ENCODE data around the gene RNF17. TPM values are rescaled to one million over a fixed set of nuclear protein-coding genes. Genes with fewer than 3 reads are reported as not detected.
A peak's percentile ranks its signal among the peaks of the same experiment; 100 is the strongest.

RNF17 gene
- polyA plus RNA-seq, 1 donor from 2014 or later = not detected

DNA sequence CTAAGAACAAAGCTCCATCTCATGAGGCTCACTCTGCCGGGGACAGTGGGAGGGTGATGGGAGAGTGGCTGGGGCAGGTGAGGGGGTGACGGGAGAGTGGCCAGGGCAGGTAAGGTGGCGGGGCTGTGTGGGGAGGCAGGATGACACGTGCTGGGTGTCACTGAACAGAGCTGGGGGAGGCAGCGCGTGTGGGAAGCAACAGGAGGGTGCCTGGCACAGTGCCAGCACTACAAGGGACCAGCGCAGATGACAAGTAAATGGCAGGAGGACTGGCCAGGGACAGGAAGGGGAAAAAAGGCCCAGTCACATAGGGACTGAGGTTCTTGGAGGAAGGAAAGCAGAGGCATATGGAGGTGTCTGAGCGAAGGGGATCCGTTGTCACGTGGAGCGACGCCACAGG is 129.9 kb downstream of the RNF17 start:
- Mint-ChIP-seq H3K9me3 (no peaks in the 10 kb centered on the region), H3K4me1 (peaks cover 0 to 3% (median 0%) of the 10 kb centered on the region in 3 donors), H3K27ac (no peak overlapping the region), H3K27me3 (no peaks in the 10 kb centered on the region), H3K4me3 (no peak overlapping the region), H3K36me3 (peaks cover 14% of the 10 kb centered on the region)

DNA sequence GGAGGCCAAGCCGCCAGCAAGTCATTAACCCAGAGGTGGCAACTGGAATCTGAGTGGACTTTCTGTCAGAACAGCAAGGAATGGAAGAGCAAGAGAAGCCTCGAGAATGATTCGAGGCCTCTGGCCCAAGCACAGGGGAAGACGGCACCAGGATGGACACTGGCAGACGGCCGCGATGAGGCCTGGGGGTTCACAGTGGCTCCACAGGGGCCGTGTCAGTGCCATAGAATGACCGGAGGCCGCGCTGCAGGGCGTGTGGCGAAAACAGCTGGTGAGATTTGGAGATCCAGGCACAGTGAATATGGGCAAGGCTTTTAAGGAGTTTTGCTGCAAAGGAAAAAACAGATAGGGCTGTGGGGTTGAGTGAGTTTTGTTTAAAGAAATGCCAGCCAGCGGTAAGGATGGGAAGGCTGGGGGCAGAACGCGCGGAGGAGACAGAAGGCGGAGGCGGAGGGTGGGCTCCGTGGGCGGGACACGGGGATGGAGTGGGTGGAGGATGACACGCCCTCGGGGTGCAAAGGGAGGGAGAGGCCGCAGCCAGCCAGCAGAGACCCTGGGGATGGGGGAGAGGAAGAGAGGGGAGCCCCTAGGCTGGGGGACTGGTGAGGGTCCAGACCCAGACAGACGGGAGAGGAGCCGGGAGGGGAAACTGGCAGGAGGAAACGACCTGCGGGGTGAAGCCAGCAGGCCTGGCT is 130.5 kb downstream of the RNF17 start:
- Mint-ChIP-seq H3K4me3 (peak overlapping the region in 1 of 4 donors; percentile 54), H3K4me1 (peaks cover 0 to 3% (median 0%) of the 10 kb centered on the region in 3 donors), H3K9me3 (no peaks in the 10 kb centered on the region), H3K27ac (no peak overlapping the region), H3K27me3 (no peaks in the 10 kb centered on the region), H3K36me3 (peaks cover 14% of the 10 kb centered on the region)

DNA sequence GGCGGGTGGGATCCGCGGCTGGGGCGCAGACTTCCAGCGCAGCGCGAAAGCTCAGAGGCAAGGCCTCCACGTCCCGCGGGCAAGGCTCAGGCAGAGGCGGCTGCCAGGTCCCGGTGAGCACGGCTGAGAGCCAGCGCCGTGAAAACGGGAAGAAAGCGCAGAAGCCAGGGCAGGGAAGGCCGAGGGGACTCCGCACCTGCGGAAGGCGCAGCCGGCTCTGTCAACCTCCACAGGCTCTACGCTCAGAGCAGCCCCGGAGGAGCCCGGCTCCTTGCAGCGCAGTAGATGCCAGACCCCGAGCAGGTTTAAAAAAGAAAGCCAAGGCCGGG is 131.0 kb downstream of the RNF17 start:
- Mint-ChIP-seq H3K9me3 (no peaks in the 10 kb centered on the region), H3K4me3 (no peak overlapping the region), H3K27ac (no peak overlapping the region), H3K4me1 (peaks cover 0 to 2% (median under 1%) of the 10 kb centered on the region in 3 donors), H3K27me3 (no peaks in the 10 kb centered on the region), H3K36me3 (peaks cover 12% of the 10 kb centered on the region)

DNA sequence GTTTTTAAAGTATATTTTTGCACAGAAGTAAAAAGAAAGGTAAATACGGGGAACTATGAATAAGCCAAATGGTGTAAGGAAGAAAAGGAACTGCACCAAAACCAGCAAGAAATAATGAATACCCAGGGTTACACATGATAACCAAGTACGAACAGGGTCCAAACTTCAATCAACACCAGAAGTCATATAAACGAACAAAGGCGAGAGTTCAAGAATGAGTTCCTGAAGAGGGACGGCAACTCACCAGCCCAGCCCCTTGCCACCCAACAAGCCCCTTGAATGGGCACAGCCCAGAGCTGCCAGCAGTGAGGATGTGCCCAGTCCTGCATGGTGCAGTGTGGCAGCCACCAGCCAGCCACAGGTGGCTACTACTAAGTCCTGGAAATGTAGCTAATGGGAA is 132.1 kb downstream of the RNF17 start:
- Mint-ChIP-seq H3K36me3 (peaks cover 17% of the 10 kb centered on the region), H3K9me3 (no peaks in the 10 kb centered on the region), H3K4me1 (peaks cover 6 to 9% (median 9%) of the 10 kb centered on the region in 3 donors), H3K27ac (no peak overlapping the region), H3K27me3 (no peaks in the 10 kb centered on the region), H3K4me3 (no peak overlapping the region)

DNA sequence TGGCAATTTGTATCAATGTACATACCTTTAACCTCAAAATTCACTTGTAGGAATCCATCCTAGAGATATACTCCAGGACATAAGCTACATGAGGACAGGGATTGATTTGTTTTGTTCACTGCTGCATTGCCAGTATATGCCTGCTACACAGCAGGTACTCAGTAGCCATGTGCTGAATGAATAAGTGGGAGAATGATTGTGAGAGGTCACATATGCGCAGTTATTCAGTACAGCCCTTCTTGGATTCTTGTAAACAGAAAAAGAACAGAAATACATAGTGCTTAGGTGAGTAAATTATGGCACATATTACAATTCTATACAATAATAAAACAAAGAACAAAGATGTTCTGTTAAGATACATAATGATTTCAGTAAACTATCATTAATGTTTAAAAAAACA is 133.3 kb downstream of the RNF17 start:
- Mint-ChIP-seq H3K4me3 (no peak overlapping the region), H3K27ac (no peak overlapping the region), H3K27me3 (no peaks in the 10 kb centered on the region), H3K36me3 (peaks cover 13% of the 10 kb centered on the region), H3K4me1 (peaks cover 6 to 9% (median 9%) of the 10 kb centered on the region in 3 donors), H3K9me3 (no peaks in the 10 kb centered on the region)

DNA sequence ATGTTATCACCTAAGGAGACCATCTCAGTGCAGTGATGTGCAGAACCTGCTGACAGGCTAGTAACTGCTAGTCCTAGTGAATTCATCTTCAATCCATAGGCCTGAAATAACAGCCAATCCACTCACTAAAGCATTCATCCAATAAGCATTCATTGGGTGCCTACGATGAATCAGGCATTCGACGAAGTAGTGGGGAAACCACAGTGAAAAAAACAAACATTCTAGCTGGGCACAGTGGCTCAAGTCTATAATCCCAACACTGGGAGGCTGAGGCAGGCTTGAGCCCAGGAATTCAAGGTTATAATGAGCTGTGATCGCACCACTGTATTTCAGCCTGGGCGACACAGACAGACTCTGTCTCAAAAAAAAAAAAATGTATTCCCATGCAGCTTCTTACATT is 135.6 kb downstream of the RNF17 start:
- no peak overlapping the region for H3K4me3 Mint-ChIP-seq
- H3K36me3 Mint-ChIP-seq = peaks cover 12% of the 10 kb centered on the region
- no peaks in the 10 kb centered on the region for H3K9me3 Mint-ChIP-seq
- peaks cover 6 to 9% (median 9%) of the 10 kb centered on the region in 3 donors for H3K4me1 Mint-ChIP-seq
- peak overlapping the region in 1 of 3 donors; percentile 78 for H3K27ac Mint-ChIP-seq
- H3K27me3 Mint-ChIP-seq = no peaks in the 10 kb centered on the region

DNA sequence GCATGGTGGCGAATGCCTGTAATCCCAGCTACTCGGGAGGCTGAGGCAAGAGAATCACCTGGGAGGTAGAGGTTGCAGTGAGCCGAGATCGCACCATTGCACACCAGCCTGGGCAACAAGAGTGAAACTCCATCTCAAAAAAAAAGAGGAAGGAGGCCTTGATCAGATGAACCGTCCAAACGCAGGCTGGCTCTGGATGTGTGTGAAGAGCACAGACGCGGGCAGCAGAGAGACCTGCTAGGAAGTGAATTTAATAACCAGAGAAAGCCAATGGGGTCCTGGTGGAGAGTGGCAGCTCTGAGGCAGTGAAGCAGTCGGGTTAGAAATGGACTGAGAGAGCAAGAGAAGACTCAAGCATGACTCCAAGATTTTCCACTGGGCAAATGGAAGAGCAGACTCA is 136.5 kb downstream of the RNF17 start:
- Mint-ChIP-seq H3K4me1 (peaks cover 6 to 9% (median 9%) of the 10 kb centered on the region in 3 donors), H3K27ac (peak overlapping the region in 1 of 3 donors; percentile 16), H3K27me3 (no peaks in the 10 kb centered on the region), H3K9me3 (no peaks in the 10 kb centered on the region), H3K36me3 (peaks cover 12% of the 10 kb centered on the region), H3K4me3 (no peak overlapping the region)

DNA sequence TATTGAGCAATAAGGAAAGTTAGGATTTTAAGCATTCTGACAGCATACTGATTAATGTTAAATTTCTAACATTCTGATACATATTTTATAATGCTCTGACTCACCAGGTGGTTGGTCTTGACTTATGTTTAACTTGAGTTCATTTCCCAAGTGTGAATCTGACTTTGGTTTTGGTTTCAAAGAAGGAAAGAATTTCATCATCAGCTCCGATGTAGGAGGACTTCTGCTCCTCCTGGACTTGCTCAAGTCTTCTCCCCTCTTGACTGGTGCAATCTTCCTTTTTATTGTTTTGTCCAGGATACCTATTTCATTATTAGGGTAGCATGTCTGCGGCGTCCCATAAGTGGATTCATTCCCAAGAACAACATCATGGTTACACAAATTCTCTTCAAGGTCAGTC is 141.3 kb downstream of the RNF17 start:
- peaks cover 6 to 7% (median 6%) of the 10 kb centered on the region in 3 donors for H3K4me1 Mint-ChIP-seq
- peaks cover 9% of the 10 kb centered on the region for H3K36me3 Mint-ChIP-seq
- H3K27ac Mint-ChIP-seq = no peak overlapping the region
- H3K27me3 Mint-ChIP-seq = no peaks in the 10 kb centered on the region
- no peaks in the 10 kb centered on the region for H3K9me3 Mint-ChIP-seq
- H3K4me3 Mint-ChIP-seq = no peak overlapping the region

DNA sequence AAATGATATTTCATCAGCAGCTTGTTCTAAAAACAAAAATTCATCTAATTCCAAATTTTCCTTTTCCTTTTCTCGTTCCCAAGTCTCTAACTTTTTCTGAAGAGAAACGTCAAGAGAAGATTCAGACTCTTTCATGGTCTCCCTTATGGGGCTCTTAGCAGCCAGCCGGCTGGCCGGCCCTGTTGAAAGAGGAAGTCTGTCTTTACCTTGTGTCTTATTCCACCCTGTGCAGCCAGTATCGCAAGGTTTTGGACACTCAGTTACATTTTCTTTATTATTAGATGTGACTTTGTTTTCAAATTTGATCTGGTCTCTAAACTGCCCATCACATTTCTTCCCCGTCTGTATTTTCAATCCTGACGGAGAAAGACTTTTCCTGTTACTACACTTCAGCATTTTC is 142.3 kb downstream of the RNF17 start:
- H3K4me1 Mint-ChIP-seq = peaks cover 0 to 1% (median 0%) of the 10 kb centered on the region in 3 donors
- no peaks in the 10 kb centered on the region for H3K27me3 Mint-ChIP-seq
- H3K36me3 Mint-ChIP-seq = peaks cover 4% of the 10 kb centered on the region
- no peak overlapping the region for H3K4me3 Mint-ChIP-seq
- H3K27ac Mint-ChIP-seq = no peak overlapping the region
- no peaks in the 10 kb centered on the region for H3K9me3 Mint-ChIP-seq

DNA sequence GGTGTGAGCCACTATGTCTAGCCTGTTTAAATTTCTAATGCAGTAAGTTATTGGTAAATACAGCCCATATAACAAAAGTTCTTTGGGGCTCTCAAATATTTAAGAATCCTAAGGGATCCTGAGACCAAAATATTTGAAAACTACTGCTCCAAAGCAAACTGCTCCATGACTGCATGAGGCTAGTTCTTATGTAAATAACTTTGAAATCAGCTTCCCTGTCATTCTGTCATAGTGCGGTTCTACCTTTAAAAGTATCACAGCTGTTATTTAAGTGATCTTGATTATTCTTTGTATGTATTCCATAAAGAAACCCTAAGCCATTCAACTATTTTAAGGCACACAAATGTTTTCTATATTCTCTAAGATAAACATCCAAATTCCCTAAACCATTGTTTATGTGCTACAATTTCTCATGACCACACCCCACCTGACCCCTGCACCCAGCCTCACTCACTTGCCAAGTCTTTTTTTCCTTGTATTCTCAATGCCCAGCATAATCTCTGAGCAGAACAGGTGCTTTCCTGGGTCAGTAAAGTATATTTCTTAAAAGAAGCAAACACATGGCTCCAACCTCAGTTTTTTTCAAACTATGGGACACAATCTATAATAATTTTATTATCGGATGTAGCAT is 146.6 kb downstream of the RNF17 start:
- H3K4me3 Mint-ChIP-seq = no peak overlapping the region
- H3K9me3 Mint-ChIP-seq = no peaks in the 10 kb centered on the region
- no peak overlapping the region for H3K27ac Mint-ChIP-seq
- H3K4me1 Mint-ChIP-seq = peaks cover 0 to 2% (median 0%) of the 10 kb centered on the region in 3 donors
- H3K27me3 Mint-ChIP-seq = no peaks in the 10 kb centered on the region
- peaks cover 4% of the 10 kb centered on the region for H3K36me3 Mint-ChIP-seq

DNA sequence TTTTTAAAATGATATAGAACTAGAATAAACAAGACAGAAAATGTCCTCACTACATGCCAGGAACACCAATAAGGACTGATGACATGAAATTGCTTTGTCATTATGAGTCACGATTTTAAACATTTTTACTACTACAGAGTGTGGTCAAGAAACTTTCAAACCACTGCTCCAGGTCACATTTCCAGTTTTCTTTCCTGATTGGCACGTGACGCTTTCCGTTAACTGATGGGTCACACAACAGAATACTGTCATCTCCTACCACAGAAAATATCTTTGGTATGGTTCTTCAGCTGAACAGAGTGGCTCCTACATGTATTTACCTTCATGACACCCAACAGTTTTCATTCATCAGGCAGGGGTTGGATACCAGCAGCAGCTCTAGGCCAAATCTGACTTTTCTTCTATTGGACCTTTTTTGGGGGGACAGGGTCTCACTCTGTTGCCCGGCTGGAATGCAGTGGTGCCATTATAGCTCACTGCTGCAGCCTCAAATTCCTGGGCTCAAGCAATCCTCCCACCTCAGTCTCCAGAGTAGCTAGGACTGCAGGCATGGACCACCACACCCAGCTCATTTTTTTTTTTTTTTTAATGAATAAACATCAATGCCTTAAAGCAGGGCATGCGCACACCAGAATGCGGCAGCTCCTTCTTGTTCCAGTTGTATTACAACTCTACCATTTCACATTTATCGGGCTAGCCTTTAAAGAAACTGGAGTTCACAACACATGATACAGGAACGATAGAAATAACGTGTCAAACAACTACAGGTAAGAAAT is 147.4 kb downstream of the RNF17 start:
- peaks cover 0 to 2% (median 0%) of the 10 kb centered on the region in 3 donors for H3K4me1 Mint-ChIP-seq
- no peaks in the 10 kb centered on the region for H3K27me3 Mint-ChIP-seq

DNA sequence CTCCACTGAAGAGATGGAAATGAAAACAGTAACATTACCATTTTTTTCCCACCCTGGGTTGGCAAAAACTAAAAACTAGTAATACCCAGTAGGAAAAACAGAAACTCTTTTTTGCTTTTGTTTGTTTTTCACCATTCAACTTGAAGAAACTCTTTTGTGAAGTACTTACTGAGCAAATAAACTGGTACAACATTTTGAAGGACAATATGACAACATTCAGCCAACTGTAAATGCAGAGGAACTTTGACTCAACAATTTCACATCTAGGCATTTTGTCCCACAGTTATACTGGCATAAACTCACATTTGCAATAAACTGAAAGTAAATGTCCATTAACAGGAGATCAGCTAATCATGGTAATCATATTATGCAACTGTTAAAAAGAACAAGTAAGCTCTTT is 152.5 kb downstream of the RNF17 start:
- peaks cover 0 to 2% (median 0%) of the 10 kb centered on the region in 3 donors for H3K4me1 Mint-ChIP-seq
- H3K9me3 Mint-ChIP-seq = no peaks in the 10 kb centered on the region
- no peaks in the 10 kb centered on the region for H3K27me3 Mint-ChIP-seq
- H3K27ac Mint-ChIP-seq = no peak overlapping the region
- H3K4me3 Mint-ChIP-seq = no peak overlapping the region
- peaks cover 4% of the 10 kb centered on the region for H3K36me3 Mint-ChIP-seq

More for the DNA sequence above, 147.4 kb downstream of the RNF17 start:
- H3K9me3 Mint-ChIP-seq = no peaks in the 10 kb centered on the region
- H3K27ac Mint-ChIP-seq = peak overlapping the region in 1 of 3 donors; percentile 14
- no peak overlapping the region for H3K4me3 Mint-ChIP-seq
- peaks cover 6% of the 10 kb centered on the region for H3K36me3 Mint-ChIP-seq

DNA sequence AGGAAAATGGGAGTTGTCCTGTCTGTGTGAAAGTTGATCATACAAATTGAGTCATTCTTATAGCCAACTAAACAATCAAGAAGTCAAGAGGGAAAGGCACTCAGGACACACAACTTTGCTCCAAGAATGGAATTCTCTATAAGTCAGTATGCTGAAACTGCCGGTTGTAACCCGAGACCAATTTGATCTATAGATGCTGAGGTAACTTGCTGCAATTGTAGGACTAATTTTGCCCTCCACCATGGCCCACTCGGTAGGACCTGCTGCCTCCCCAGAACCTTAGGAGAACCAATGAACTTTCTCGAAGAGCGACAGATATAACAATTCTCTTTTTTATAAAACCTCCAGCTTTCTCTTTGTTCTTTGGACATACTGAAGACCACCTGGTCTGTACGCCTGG is 157.0 kb downstream of the RNF17 start:
- Mint-ChIP-seq H3K27ac (peak overlapping the region in 1 of 3 donors; percentile 44), H3K4me1 (peaks cover 4 to 7% (median 5%) of the 10 kb centered on the region in 3 donors), H3K9me3 (no peaks in the 10 kb centered on the region), H3K4me3 (peak overlapping the region in 3 of 4 donors; percentile 23 to 90 (median 51)), H3K27me3 (no peaks in the 10 kb centered on the region), H3K36me3 (no peaks in the 10 kb centered on the region)

DNA sequence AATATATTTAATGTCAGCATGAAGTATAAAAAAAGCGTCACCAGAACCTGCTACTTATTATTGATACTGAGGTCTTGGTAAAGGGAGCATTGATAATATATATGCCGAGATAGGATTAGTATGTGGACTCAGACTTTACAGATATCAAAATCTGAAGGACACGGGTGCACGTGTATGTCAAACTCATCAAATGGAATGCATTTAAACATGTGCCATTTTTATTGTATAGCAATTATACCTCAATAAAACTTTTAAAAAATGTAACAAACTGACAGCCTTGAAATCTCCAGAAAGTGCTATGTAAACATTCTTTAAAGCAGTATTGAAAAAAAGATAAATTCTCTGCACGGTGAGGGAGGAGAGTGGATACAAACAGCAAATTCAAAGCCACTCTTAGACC is 157.9 kb downstream of the RNF17 start:
- Mint-ChIP-seq H3K27me3 (no peaks in the 10 kb centered on the region), H3K36me3 (no peaks in the 10 kb centered on the region), H3K9me3 (no peaks in the 10 kb centered on the region), H3K4me1 (peaks cover 4 to 7% (median 5%) of the 10 kb centered on the region in 3 donors), H3K27ac (peak overlapping the region in 1 of 3 donors; percentile 94), H3K4me3 (peak overlapping the region; percentile 90 to 99 (median 96))

DNA sequence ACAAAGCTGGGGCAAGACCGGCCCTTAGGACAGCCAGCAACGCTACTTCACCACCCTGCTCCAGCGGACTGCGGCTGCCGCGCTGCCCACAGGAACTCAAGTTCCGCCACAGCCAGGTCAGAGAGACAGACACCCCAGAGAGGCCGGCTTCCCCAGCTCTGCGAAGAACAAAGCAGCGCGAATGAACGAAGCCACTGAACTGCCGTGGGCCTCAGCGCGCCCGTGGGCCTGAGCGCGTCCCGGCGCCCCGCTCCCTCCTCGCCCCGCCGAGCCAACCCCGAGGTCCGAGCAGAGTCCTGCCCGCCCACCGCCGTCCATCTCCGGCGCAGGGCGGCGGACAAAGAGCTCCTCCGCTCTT is 158.4 kb downstream of the RNF17 start:
- H3K9me3 Mint-ChIP-seq = no peaks in the 10 kb centered on the region
- peak overlapping the region; percentile 90 to 99 (median 96) for H3K4me3 Mint-ChIP-seq
- H3K27ac Mint-ChIP-seq = peak overlapping the region; percentile 85 to 99 (median 94)
- H3K4me1 Mint-ChIP-seq = peaks cover 4 to 7% (median 5%) of the 10 kb centered on the region in 3 donors
- no peaks in the 10 kb centered on the region for H3K27me3 Mint-ChIP-seq
- H3K36me3 Mint-ChIP-seq = no peaks in the 10 kb centered on the region
